HG03064 (cell line): Measurements from ENCODE around the gene GIMD1.

Experiments
- ATAC-seq: cut with Tn5 transposase; IDR thresholded peaks from one replicate; pipeline ENCODE4 v1.9.1; 2021; ENCODE audit warnings: low read depth; ENCODE audit not compliant: unreplicated experiment

GIMD1 gene

DNA sequence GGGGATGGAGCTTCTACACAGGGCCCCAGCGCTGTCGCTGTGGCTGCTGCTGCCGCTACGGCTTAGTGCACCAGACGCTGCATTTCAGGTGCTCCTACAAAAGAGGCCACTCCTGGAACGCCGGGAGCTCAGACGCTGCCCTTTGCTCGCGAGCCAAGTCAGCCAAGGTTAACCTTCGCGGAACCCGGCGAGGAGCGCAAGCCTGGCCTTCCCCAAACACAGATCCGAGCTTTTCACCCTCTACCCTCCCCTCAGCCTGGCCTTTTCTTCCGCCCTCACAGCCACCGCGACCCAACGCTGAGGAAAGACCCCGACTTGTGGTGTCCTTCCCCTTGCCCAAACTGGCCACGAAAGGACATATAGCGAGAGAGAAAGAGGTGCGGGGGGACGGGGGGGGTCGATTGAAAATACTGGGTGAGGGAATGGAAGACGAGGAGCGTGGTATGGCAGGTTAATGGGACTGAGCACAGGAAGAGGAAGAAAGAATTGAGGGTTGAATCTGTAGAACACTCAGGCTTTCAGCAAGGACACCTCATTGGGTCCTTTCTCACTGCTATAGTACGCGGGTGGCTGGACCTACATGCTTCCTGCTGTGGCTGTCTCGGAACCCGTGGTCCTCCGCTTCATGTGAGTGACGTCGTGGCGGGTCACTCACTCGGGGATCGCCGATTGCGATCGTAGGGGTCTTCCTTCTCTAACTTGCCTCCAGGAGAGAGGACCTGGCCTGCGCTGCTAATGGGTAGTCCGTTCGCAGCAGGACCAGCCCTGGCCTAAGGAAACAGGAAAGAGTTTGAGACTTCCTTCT lies 52.4 kb downstream of the GIMD1 start, which contains the start of the genes AIMP1 and TBCK:
AIMP1 (plus strand) TSS at position 583 of the 805 bp plus-strand sequence. CDS start 8,460 bp downstream, outside the sequence.
TBCK (minus strand) TSS at position 242 of the 805 bp plus-strand sequence. CDS start 7,249 bp downstream, outside the sequence.
- peak; percentile 76 for ATAC-seq

GRCh38 chr4:106315476-106315967 lies 53.1 kb downstream of the GIMD1 start:
- ATAC-seq: peak; percentile 29

DNA sequence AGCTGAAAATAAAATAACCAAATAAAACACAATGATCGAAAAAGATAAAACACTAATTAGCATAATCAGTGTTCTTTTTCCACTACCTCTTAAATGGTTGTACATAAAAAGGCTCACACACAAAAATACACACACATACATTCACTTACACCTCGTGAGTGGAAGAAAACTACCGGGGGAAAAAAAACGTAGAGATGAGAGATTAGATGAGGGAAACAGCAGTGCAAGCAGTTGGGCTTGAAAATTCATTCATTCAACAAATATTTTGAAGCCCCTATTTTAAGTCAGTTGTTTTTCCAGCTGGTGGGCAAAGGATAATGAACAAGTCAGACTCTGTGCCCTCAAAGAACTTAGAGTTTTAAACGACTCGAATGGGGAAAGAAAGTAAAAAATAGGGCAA lies 53.6 kb downstream of the GIMD1 start:
- no peak for ATAC-seq

DNA sequence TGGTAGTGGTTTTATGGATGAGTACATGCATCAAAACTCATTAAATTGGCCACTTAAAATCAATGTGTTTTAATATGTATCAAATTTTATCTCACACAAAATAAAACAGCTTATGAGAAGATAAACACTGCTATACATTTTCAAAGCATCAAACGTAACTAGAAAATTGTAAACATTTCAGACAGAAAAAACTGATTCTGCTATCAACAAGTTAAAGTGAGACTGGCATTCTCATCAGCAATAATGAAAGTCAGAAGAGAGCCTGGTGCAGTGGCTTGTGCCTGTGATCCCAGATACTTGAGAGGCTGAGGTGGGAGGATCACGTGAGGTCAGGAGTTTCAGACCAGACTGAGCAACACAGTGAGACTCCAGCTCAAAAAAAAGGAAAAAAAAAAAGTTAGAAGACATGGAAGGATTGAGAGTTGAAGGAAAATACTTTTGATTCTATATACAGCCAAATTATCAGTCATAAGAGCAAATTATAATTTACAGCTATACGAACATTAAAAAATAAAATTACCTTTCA lies 55.5 kb downstream of the GIMD1 start:
- no peak for ATAC-seq

- ATAC-seq: no peak
Measured at GRCh38 chr4:106312377-106312776, 56.2 kb downstream of the GIMD1 start.
